ENCODE measurements around the gene ZMYND8.

Gene ZMYND8

GRCh38 chr20:47160992-47161391 lies 195.5 kb downstream of the ZMYND8 start:
- no peak overlapping the region for H3K4me3 ChIP-seq (ENCODE audit: low read length)
- TF ChIP-seq ZNF274 (IDR thresholded peaks at IDR 0.05; ENCODE audit: low read depth, low read length), result no peak

DNA sequence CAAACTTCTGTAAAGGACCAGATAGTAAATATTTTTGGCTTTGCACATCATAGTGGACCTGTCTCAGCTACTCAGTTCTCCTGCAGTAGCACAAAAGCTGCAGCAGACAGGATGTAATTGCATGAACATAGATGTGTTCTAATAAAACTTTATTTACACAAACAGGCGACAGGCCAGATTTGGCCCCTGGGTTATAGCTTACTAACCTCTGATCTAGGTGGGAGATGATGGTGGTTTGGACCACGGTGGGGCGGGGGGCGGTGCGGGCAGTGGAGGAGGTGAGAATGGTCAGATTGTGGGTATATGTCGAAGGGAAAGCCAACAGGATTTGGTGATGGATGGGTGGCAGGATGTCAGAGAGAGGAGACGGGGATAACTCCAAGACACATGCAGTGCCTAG lies 196.3 kb downstream of the ZMYND8 start:
- TF ChIP-seq ZNF274 (IDR thresholded peaks at IDR 0.05; ENCODE audit: low read depth, low read length), result no peak
- H3K4me3 ChIP-seq (ENCODE audit: low read length), result no peak overlapping the region

Measured in GM08714 (cell line).